Astrocyte (in vitro differentiated cells and primary cell): ENCODE data around the gene EFNA1. TPM values are rescaled to one million over a fixed set of nuclear protein-coding genes. Genes with fewer than 3 reads are reported as not detected.

Source experiments
- DNase-seq: peaks from one replicate; pipeline ENCODE4 v3.0.0-alpha.2; 2010; ENCODE audit warnings: low read depth
- FAIRE-seq: peaks from 2 replicates; lab custom pipeline; 2011; peaks lifted over from hg19 to GRCh38; lab: Jason Lieb, UNC
- H2AFZ ChIP-seq: 2 replicates; pipeline ENCODE4 v1.6.0; 2012; ENCODE audit warnings: low read depth, low read length, inconsistent platforms
- H3K27ac ChIP-seq: 2 replicates; pipeline ENCODE4 v1.5.1; 2011; ENCODE audit warnings: low read depth, low read length, inconsistent platforms
- H3K27me3 ChIP-seq: 2 replicates; pipeline ENCODE4 v1.6.0; 2011; ENCODE audit warnings: low read length, inconsistent platforms; ENCODE audit not compliant: insufficient read depth
- H3K36me3 ChIP-seq: 2 replicates; pipeline ENCODE4 v1.5.1; 2011; ENCODE audit warnings: low read length, inconsistent platforms; ENCODE audit not compliant: insufficient read depth
- H3K4me1 ChIP-seq: 2 replicates; pipeline ENCODE4 v1.5.1; 2011; ENCODE audit warnings: low read length, inconsistent platforms; ENCODE audit not compliant: insufficient read depth
- H3K4me2 ChIP-seq: 2 replicates; pipeline ENCODE4 v1.6.0; 2012; ENCODE audit warnings: low read length, inconsistent platforms
- H3K4me3 ChIP-seq: 2 replicates; pipeline ENCODE4 v1.5.1; 2011; ENCODE audit warnings: low read depth, mild to moderate bottlenecking, low read length, inconsistent platforms; ENCODE audit not compliant: insufficient read depth
- H3K79me2 ChIP-seq: 2 replicates; pipeline ENCODE4 v1.6.0; 2012; ENCODE audit warnings: mild to moderate bottlenecking, low read length, inconsistent platforms; ENCODE audit not compliant: insufficient read depth
- H3K9ac ChIP-seq: 2 replicates; pipeline ENCODE4 v1.6.0; 2012; ENCODE audit warnings: mild to moderate bottlenecking, low read length, inconsistent platforms
- H3K9me3 ChIP-seq: 2 replicates; pipeline ENCODE4 v1.5.1; 2012; ENCODE audit warnings: low read depth, mild to moderate bottlenecking, low read length, inconsistent platforms; ENCODE audit not compliant: insufficient read depth
- H4K20me1 ChIP-seq: 2 replicates; pipeline ENCODE4 v1.6.0; 2012; ENCODE audit warnings: low read length, inconsistent platforms; ENCODE audit not compliant: insufficient read depth
- H3K27ac Mint-ChIP-seq: one replicate; pipeline ENCODE4 v1.8.0; 2021; ENCODE audit warnings: mild to moderate bottlenecking, mixed read lengths; ENCODE audit not compliant: unreplicated experiment
- H3K27me3 Mint-ChIP-seq: one replicate; pipeline ENCODE4 v1.8.0; 2021; ENCODE audit warnings: low read depth, mixed read lengths; ENCODE audit not compliant: unreplicated experiment
- H3K36me3 Mint-ChIP-seq: one replicate; pipeline ENCODE4 v1.8.0; 2021; ENCODE audit warnings: low read depth, mixed read lengths; ENCODE audit not compliant: unreplicated experiment
- H3K4me1 Mint-ChIP-seq: one replicate; pipeline ENCODE4 v1.8.0; 2021; ENCODE audit warnings: low read depth, mixed read lengths; ENCODE audit not compliant: unreplicated experiment
- H3K4me3 Mint-ChIP-seq: one replicate; pipeline ENCODE4 v1.8.0; 2021; ENCODE audit warnings: mild to moderate bottlenecking, moderate library complexity, mixed read lengths; ENCODE audit not compliant: unreplicated experiment
- H3K9me3 Mint-ChIP-seq: one replicate; pipeline ENCODE4 v1.8.0; 2021; ENCODE audit warnings: mild to moderate bottlenecking, mixed read lengths; ENCODE audit not compliant: unreplicated experiment
- EZH2 ChIP-seq: IDR thresholded peaks from 2 replicates; pipeline ENCODE4 v1.6.1; 2012; ENCODE audit warnings: mild to moderate bottlenecking, low read length, inconsistent platforms; ENCODE audit not compliant: insufficient read depth
- total RNA-seq: library from RNA; stranded (reverse); gene quantifications from 2 replicates; pipeline ENCODE4 v1.2.1, GENCODE V29; 2021
- TF ChIP-seq, protein P1 (sequence below): IDR thresholded peaks from 2 replicates; pipeline ENCODE4 v1.5.1; 2011; ENCODE audit warnings: low read depth, mild to moderate bottlenecking, inconsistent platforms, low read length, moderate library complexity; ENCODE audit not compliant: insufficient read depth

The EFNA1 gene
- total RNA-seq, 1 donor from 2014 or later, result 16.4 TPM

DNA sequence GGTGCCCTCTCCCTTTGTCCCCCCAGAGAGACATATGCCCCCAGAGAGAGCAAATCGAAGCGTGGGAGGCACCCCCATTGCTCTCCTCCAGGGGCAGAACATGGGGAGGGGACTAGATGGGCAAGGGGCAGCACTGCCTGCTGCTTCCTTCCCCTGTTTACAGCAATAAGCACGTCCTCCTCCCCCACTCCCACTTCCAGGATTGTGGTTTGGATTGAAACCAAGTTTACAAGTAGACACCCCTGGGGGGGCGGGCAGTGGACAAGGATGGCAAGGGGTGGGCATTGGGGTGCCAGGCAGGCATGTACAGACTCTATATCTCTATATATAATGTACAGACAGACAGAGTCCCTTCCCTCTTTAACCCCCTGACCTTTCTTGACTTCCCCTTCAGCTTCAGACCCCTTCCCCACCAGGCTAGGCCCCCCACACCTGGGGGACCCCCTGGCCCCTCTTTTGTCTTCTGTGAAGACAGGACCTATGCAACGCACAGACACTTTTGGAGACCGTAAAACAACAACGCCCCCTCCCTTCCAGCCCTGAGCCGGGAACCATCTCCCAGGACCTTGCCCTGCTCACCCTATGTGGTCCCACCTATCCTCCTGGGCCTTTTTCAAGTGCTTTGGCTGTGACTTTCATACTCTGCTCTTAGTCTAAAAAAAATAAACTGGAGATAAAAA is 40.7 kb upstream of the EFNA1 start:
- TF ChIP-seq, protein P1, sequence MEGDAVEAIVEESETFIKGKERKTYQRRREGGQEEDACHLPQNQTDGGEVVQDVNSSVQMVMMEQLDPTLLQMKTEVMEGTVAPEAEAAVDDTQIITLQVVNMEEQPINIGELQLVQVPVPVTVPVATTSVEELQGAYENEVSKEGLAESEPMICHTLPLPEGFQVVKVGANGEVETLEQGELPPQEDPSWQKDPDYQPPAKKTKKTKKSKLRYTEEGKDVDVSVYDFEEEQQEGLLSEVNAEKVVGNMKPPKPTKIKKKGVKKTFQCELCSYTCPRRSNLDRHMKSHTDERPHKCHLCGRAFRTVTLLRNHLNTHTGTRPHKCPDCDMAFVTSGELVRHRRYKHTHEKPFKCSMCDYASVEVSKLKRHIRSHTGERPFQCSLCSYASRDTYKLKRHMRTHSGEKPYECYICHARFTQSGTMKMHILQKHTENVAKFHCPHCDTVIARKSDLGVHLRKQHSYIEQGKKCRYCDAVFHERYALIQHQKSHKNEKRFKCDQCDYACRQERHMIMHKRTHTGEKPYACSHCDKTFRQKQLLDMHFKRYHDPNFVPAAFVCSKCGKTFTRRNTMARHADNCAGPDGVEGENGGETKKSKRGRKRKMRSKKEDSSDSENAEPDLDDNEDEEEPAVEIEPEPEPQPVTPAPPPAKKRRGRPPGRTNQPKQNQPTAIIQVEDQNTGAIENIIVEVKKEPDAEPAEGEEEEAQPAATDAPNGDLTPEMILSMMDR, result no peak
- no peak for TF ChIP-seq EZH2

DNA sequence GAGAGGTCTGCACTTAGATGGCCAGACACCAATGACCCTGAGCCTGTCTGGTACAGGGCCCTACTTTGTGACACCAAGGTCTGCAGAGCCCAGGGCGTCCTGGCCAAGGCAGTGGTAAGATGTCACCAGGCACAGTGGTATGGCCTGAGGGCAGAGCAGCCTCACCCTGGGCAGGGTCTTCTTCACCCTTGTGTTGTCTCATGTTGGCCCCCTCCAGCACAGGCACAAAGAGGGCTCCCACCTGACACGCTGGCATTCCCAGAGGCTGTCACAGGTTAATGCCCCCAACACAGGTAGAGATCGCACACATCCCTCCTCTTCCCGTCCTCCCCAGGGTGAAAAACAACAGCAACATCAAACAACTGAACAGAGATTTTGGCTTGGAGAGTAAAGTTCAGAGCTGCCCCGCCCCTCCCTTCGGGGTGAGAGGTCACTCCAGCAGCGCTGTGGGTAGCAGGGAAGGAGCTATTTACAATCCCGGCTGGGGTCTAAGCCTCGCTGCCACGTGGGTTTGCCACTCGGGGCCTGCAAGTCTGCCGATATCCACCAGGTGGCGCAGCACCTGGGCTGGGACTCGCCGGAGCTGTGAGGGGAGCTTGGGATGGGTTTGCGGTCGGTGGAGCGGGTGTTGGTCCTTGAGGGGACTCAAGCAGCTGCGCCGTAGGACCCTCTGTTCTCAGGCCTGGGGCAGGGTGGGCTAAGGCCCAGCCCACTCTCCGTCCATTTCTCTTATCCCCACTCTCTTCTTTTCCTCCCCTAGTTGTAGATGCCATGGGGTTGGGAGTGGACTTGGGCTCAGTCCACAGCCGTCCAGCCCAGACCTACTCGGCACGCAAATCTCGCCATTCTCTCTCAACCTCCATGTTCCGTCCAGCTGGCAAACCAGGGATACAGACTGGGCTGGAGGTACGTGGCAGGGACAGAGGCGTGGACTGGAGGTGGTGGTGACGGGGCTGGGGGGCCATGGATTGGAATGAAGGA is 36.3 kb upstream of the EFNA1 start:
- H3K36me3 Mint-ChIP-seq, result no peaks in the 10 kb centered on the region
- no peak overlapping the region for H3K4me3 ChIP-seq
- H3K9me3 Mint-ChIP-seq, result no peaks in the 10 kb centered on the region
- DNase-seq (peak; percentile 16), FAIRE-seq (no peak)
- no peak for TF ChIP-seq EZH2
- TF ChIP-seq, protein P1, result peak; percentile 93
- no peaks in the 10 kb centered on the region for H3K9me3 ChIP-seq
- H3K4me1 Mint-ChIP-seq, result peaks cover 10% of the 10 kb centered on the region
- H2AFZ ChIP-seq, result peak overlapping the region; percentile 61
- H3K27me3 Mint-ChIP-seq, result peaks cover 13% of the 10 kb centered on the region
- peak overlapping the region; percentile 50 for H3K4me2 ChIP-seq
- H3K79me2 ChIP-seq, result no peaks in the 10 kb centered on the region
- H3K27me3 ChIP-seq, result peaks cover 14% of the 10 kb centered on the region
- H3K9ac ChIP-seq, result no peak overlapping the region
- peak overlapping the region; percentile 53 for H3K27ac Mint-ChIP-seq
- no peak overlapping the region for H3K4me3 Mint-ChIP-seq
- H3K36me3 ChIP-seq, result no peaks in the 10 kb centered on the region
- no peaks in the 10 kb centered on the region for H4K20me1 ChIP-seq
- H3K4me1 ChIP-seq, result peaks cover 7% of the 10 kb centered on the region
- H3K27ac ChIP-seq, result no peak overlapping the region

More for the DNA sequence above, 40.7 kb upstream of the EFNA1 start:
- Histone ChIP-seq H3K9ac (no peak overlapping the region), H3K4me2 (no peak overlapping the region), H3K27ac (no peak overlapping the region), H4K20me1 (peaks cover 5% of the 10 kb centered on the region), H3K27me3 (peaks cover 16% of the 10 kb centered on the region), H3K4me1 (peaks cover 15% of the 10 kb centered on the region), H3K4me3 (no peak overlapping the region), H3K9me3 (no peaks in the 10 kb centered on the region), H3K79me2 (no peaks in the 10 kb centered on the region), H2AFZ (no peak overlapping the region), H3K36me3 (no peaks in the 10 kb centered on the region)
- Mint-ChIP-seq H3K27me3 (peaks cover 28% of the 10 kb centered on the region), H3K9me3 (no peaks in the 10 kb centered on the region), H3K27ac (peak overlapping the region; percentile 66), H3K4me1 (peaks cover 2% of the 10 kb centered on the region), H3K36me3 (peaks cover 2% of the 10 kb centered on the region), H3K4me3 (peak overlapping the region; percentile 62)
- FAIRE-seq (no peak), DNase-seq (no peak)
